B cell (primary cell): ENCODE measurements around the gene SEH1L. TPM values are rescaled to one million over a fixed set of nuclear protein-coding genes. Genes with fewer than 3 reads are reported as not detected.

Experiments used
- ATAC-seq: fragments of 200-7000 bp; cut with Tn5 transposase; one replicate; pipeline ENCODE4 v1.10.0; 2021; ENCODE audit warnings: low read depth, mild to moderate bottlenecking, moderate number of reproducible peaks, moderate library complexity
- CTCF ChIA-PET: fragments of 350-600 bp; sonication (Branson Sonifier 250); formaldehyde crosslinking; loops from one replicate; lab custom pipeline; 2021; ENCODE audit warnings: antibody characterized with exemption, inconsistent platforms; lab: Charles Lee
- POLR2A ChIA-PET: fragments of 350-600 bp; sonication (Branson Sonifier 250); formaldehyde crosslinking; loops from one replicate; lab custom pipeline; 2021; ENCODE audit warnings: antibody characterized with exemption; lab: Charles Lee
- DNase-seq: peaks from one replicate; pipeline ENCODE4 v3.0.0; 2013
- H2AFZ ChIP-seq: 2 replicates; pipeline ENCODE4 v1.6.1; 2012; ENCODE audit warnings: mild to moderate bottlenecking, low read depth, low read length; ENCODE audit not compliant: insufficient read depth, poor library complexity, severe bottlenecking
- H3K27ac ChIP-seq, 2 donors: 1 replicate in 1 of 2; 2 replicates in 1 of 2; pipeline ENCODE4 v1.5.1; 2012 to 2013; ENCODE audit warnings: low read length in 2 of 2, mild to moderate bottlenecking in 2 of 2, moderate library complexity in 1 of 2
- H3K27me3 ChIP-seq, 4 experiments: fragments of 200-600 bp in 1 of 4; sonication (generic) in 1 of 4; replicated peaks in 1 of 4; 1 replicate in 2 of 4; 2 replicates in 2 of 4; pipeline versions ENCODE4 v1.6.1 to v1.7.0; 2013 to 2016; ENCODE audit warnings: low read length in 3 of 4, mild to moderate bottlenecking in 2 of 4, mixed read lengths in 1 of 4, moderate library complexity in 1 of 4; ENCODE audit not compliant: insufficient read depth in 4 of 4, control insufficient read depth in 3 of 4; ENCODE audit errors: control extremely low read depth in 1 of 4
- H3K36me3 ChIP-seq, 2 experiments: replicated peaks in 1 of 2; 1 replicate in 1 of 2; 2 replicates in 1 of 2; pipeline versions ENCODE4 v1.6.1 to v1.7.1; 2013; ENCODE audit warnings: low read length in 1 of 2; ENCODE audit not compliant: insufficient read depth in 2 of 2, control insufficient read depth in 1 of 2; ENCODE audit errors: control extremely low read depth in 1 of 2, extremely low read depth in 1 of 2
- H3K4me1 ChIP-seq, 2 donors: fragments of 200-600 bp in 1 of 2; sonication (generic) in 1 of 2; 1 replicate in 1 of 2; 2 replicates in 1 of 2; pipeline versions ENCODE4 v1.5.1 to v1.6.1; 2013 to 2017; ENCODE audit warnings: low read length in 2 of 2; ENCODE audit not compliant: control insufficient read depth in 2 of 2, insufficient read depth in 2 of 2
- H3K4me2 ChIP-seq: replicated peaks from 2 replicates; pipeline ENCODE3; 2012; ENCODE audit warnings: mild to moderate bottlenecking, low read depth, low read length; ENCODE audit not compliant: poor library complexity, severe bottlenecking
- H3K4me3 ChIP-seq, 5 experiments: fragments of 200-600 bp in 1 of 5; sonication (generic) in 1 of 5; 1 replicate in 3 of 5; 2 replicates in 2 of 5; pipeline versions ENCODE4 v1.5.1 to v1.7.0; 2011 to 2016; ENCODE audit warnings: low read length in 4 of 5, mild to moderate bottlenecking in 4 of 5, low read depth in 2 of 5, control low read depth in 1 of 5, moderate library complexity in 1 of 5; ENCODE audit not compliant: insufficient read depth in 1 of 5; ENCODE audit errors: control extremely low read depth in 1 of 5, extremely low read depth in 1 of 5
- H3K79me2 ChIP-seq: fragments of 200-600 bp; sonication (generic); one replicate; pipeline ENCODE4 v1.6.0; 2016; ENCODE audit warnings: low read length; ENCODE audit not compliant: control insufficient read depth, insufficient read depth
- H3K9ac ChIP-seq: fragments of 200-600 bp; sonication (generic); 2 replicates; pipeline ENCODE4 v1.6.1; 2017; ENCODE audit warnings: mild to moderate bottlenecking, low read length, moderate library complexity
- H3K9me3 ChIP-seq, 3 donors: one replicate each; pipeline versions ENCODE4 v1.6.1 to v1.7.1; 2013; ENCODE audit warnings: low read length in 2 of 3; ENCODE audit not compliant: control insufficient read depth in 2 of 3, insufficient read depth in 1 of 3; ENCODE audit errors: control extremely low read depth in 1 of 3
- H4K20me1 ChIP-seq: 2 replicates; pipeline ENCODE4 v1.6.0; 2012; ENCODE audit warnings: mild to moderate bottlenecking, low read length; ENCODE audit not compliant: insufficient read depth, control insufficient read depth, poor library complexity, severe bottlenecking
- H3K27ac Mint-ChIP-seq: one replicate; pipeline ENCODE4 v1.8.0; 2021; ENCODE audit warnings: mixed read lengths
- H3K27me3 Mint-ChIP-seq: one replicate; pipeline ENCODE4 v1.8.0; 2021; ENCODE audit warnings: mixed read lengths
- H3K4me1 Mint-ChIP-seq: one replicate; pipeline ENCODE4 v1.8.0; 2021; ENCODE audit warnings: mixed read lengths
- H3K4me3 Mint-ChIP-seq: one replicate; pipeline ENCODE4 v1.8.0; 2021; ENCODE audit warnings: mixed read lengths
- H3K9me3 Mint-ChIP-seq: one replicate; pipeline ENCODE4 v1.8.0; 2022; ENCODE audit warnings: mixed read lengths; ENCODE audit not compliant: insufficient read depth
- EZH2 ChIP-seq: IDR thresholded peaks from 2 replicates; pipeline ENCODE4 v1.6.1; 2012; ENCODE audit warnings: borderline replicate concordance, low read depth, mild to moderate bottlenecking, moderate library complexity, low read length; ENCODE audit not compliant: insufficient read depth, poor library complexity, severe bottlenecking
- WGBS: methylation state at CpG from one replicate; pipeline ENCODE4 v1.1.5; 2013; ENCODE audit warnings: missing lambda C conversion rate; ENCODE audit not compliant: insufficient coverage; 5-methylcytosine and 5-hydroxymethylcytosine counted together
- intact Hi-C: fragments of 100-400 bp; cut with micrococcal nuclease; formaldehyde crosslinking; loops from one replicate; pipeline ENCODE4 v1.10.0; 2022
- polyA plus RNA-seq: library from polyadenylated mRNA; depleted of rRNA; stranded (reverse); fragments of >200 nt; gene quantifications from 2 replicates; pipeline ENCODE4 v1.2.3, GENCODE V29; 2012
- total RNA-seq, 2 donors: library from RNA; stranded (reverse); fragments of 120-200 nt in 1 of 2; gene quantifications; 1 replicate in 1 of 2; 2 replicates in 1 of 2; pipeline versions ENCODE4 v1.2.3 to v1.2.4, GENCODE V29; 2013 to 2022
- TF ChIP-seq, protein P1 (sequence below): fragments of 200-600 bp; IDR thresholded peaks from one replicate; pipeline ENCODE4 v1.8.0; 2022; ENCODE audit warnings: antibody characterized with exemption, mild to moderate bottlenecking

SEH1L gene
- total and polyA plus RNA-seq, 2 donors (not counting 1 experiment from before 2014, with no cell fraction given): 8.7 to 46.4 TPM

GRCh38 chr18:13011719-13012118 is 63.9 kb downstream of the SEH1L start:
- no peaks in the 10 kb centered on the region for H3K9me3 Mint-ChIP-seq

DNA sequence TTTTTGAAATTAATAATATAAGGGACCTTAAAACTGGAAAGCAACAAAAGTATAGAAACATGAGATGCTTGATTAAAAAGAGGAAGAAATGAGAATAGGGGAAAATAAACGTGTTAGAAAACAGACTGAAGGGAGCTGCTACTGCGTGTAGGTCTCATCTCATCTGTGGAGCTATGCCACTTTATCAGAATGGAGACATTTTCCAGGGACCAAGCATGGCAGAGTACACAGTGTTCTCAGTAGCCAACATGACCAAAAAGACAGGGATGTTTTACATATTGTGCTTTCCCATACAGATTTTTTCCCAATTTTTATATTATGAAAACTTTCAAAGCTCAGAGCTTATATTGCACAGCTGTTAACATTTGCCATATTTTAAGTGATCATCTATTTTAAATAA is 66.4 kb downstream of the SEH1L start:
- ChIA-PET POLR2A (no interaction called here), CTCF (no interaction called here)
- no peaks in the 10 kb centered on the region for H3K79me2 ChIP-seq
- H3K4me2 ChIP-seq: no peak overlapping the region
- no peak overlapping the region for H3K4me3 ChIP-seq
- intact Hi-C loops: no loop called here
- H3K36me3 ChIP-seq: peaks cover 5 to 69% of the 10 kb centered on the region in 2 experiments
- H3K9me3 Mint-ChIP-seq: no peaks in the 10 kb centered on the region
- H3K9ac ChIP-seq: no peak overlapping the region
- H2AFZ ChIP-seq: no peak overlapping the region
- no peak for DNase-seq
- H3K27me3 ChIP-seq: no peaks in the 10 kb centered on the region
- no peak overlapping the region for H3K4me3 Mint-ChIP-seq
- no peaks in the 10 kb centered on the region for H4K20me1 ChIP-seq
- H3K9me3 ChIP-seq: no peaks in the 10 kb centered on the region
- H3K27ac ChIP-seq: no peak overlapping the region
- H3K27ac Mint-ChIP-seq: no peak overlapping the region
- no peaks in the 10 kb centered on the region for H3K27me3 Mint-ChIP-seq
- TF ChIP-seq, protein P1, sequence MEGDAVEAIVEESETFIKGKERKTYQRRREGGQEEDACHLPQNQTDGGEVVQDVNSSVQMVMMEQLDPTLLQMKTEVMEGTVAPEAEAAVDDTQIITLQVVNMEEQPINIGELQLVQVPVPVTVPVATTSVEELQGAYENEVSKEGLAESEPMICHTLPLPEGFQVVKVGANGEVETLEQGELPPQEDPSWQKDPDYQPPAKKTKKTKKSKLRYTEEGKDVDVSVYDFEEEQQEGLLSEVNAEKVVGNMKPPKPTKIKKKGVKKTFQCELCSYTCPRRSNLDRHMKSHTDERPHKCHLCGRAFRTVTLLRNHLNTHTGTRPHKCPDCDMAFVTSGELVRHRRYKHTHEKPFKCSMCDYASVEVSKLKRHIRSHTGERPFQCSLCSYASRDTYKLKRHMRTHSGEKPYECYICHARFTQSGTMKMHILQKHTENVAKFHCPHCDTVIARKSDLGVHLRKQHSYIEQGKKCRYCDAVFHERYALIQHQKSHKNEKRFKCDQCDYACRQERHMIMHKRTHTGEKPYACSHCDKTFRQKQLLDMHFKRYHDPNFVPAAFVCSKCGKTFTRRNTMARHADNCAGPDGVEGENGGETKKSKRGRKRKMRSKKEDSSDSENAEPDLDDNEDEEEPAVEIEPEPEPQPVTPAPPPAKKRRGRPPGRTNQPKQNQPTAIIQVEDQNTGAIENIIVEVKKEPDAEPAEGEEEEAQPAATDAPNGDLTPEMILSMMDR: no peak
- TF ChIP-seq EZH2: no peak
- 100% methylated on average over 2 of the region's 2 CpGs for WGBS
- H3K4me1 ChIP-seq: no peaks in the 10 kb centered on the region
- no peak for ATAC-seq
- no peaks in the 10 kb centered on the region for H3K4me1 Mint-ChIP-seq

More at GRCh38 chr18:13011719-13012118, 63.9 kb downstream of the SEH1L start:
- no peaks in the 10 kb centered on the region for H3K9me3 ChIP-seq
- H3K4me3 ChIP-seq: no peak overlapping the region
- CTCF ChIA-PET: no interaction called here
- H3K36me3 ChIP-seq: peaks cover 4 to 68% of the 10 kb centered on the region in 2 experiments
- H2AFZ ChIP-seq: no peak overlapping the region
- intact Hi-C loops: no loop called here
- no peak overlapping the region for H3K27ac ChIP-seq
- 100% methylated on average over 1 of the region's 5 CpGs for WGBS
- no peak overlapping the region for H3K27ac Mint-ChIP-seq
- H3K4me3 Mint-ChIP-seq: no peak overlapping the region
- TF ChIP-seq, protein P1: no peak
- TF ChIP-seq EZH2: no peak
- H3K4me2 ChIP-seq: no peak overlapping the region
- no peaks in the 10 kb centered on the region for H4K20me1 ChIP-seq
- no peaks in the 10 kb centered on the region for H3K27me3 ChIP-seq
- peaks cover 8% of the 10 kb centered on the region for H3K4me1 Mint-ChIP-seq
- H3K79me2 ChIP-seq: no peaks in the 10 kb centered on the region
- H3K27me3 Mint-ChIP-seq: no peaks in the 10 kb centered on the region
- H3K4me1 ChIP-seq: no peaks in the 10 kb centered on the region
- ATAC-seq (no peak), DNase-seq (no peak)
- POLR2A ChIA-PET: no interaction called here
- no peak overlapping the region for H3K9ac ChIP-seq
